ENCODE results near the gene PKIG.

The PKIG gene

DNA sequence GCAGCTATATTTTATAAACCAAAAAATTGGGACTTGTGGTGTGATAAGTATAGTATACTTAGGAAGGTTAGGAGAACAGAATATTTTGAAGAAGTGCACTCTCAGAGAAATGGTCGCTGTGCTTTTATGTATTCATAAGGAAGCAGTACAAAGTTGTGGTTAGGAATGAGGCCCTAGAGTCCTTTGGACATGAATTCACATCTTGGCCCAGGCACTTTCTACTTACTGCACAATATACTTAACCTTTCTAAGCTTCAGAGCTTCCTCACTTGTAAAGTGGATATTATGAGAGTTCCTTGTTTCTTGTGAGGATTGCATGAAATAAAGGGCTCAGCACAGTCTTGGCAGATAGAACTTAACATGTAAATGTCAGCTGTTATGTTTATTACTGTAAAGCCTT, 39.5 kb upstream of the PKIG start:
- Histone ChIP-seq H3K4me2 (ENCODE audit: insufficient read depth, low read length) (no peak overlapping the region), H4K20me1 (ENCODE audit: insufficient read depth, low read length) (no peaks in the 10 kb centered on the region), H3K4me3 (ENCODE audit: low read depth in 1 of 2, low read length in 2 of 2) (no peak overlapping the region), H3K27me3 (ENCODE audit: insufficient read depth, low read length, poor library complexity) (peaks cover 4% of the 10 kb centered on the region), H3K9me3 (ENCODE audit: insufficient read depth, low read length, severe bottlenecking) (no peaks in the 10 kb centered on the region), H3K4me1 (ENCODE audit: insufficient read depth, low read length) (no peaks in the 10 kb centered on the region), H2AFZ (ENCODE audit: low read depth, low read length) (no peak overlapping the region), H3K36me3 (ENCODE audit: insufficient read depth, low read length) (no peaks in the 10 kb centered on the region), H3K27ac (ENCODE audit: low read length) (no peak overlapping the region), H3K79me2 (ENCODE audit: insufficient read depth, low read length) (no peaks in the 10 kb centered on the region), H3K9ac (ENCODE audit: low read depth, low read length) (no peak overlapping the region)
- no peak for ATAC-seq (ENCODE audit: insufficient read depth, low read depth)
- TF ChIP-seq, protein P1, sequence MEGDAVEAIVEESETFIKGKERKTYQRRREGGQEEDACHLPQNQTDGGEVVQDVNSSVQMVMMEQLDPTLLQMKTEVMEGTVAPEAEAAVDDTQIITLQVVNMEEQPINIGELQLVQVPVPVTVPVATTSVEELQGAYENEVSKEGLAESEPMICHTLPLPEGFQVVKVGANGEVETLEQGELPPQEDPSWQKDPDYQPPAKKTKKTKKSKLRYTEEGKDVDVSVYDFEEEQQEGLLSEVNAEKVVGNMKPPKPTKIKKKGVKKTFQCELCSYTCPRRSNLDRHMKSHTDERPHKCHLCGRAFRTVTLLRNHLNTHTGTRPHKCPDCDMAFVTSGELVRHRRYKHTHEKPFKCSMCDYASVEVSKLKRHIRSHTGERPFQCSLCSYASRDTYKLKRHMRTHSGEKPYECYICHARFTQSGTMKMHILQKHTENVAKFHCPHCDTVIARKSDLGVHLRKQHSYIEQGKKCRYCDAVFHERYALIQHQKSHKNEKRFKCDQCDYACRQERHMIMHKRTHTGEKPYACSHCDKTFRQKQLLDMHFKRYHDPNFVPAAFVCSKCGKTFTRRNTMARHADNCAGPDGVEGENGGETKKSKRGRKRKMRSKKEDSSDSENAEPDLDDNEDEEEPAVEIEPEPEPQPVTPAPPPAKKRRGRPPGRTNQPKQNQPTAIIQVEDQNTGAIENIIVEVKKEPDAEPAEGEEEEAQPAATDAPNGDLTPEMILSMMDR (IDR thresholded peaks at IDR 0.05; ENCODE audit: borderline replicate concordance, extremely low read depth, low read length, poor library complexity, severe bottlenecking) = no peak
- no peak for TF ChIP-seq EZH2 (IDR thresholded peaks at IDR 0.05; ENCODE audit: borderline replicate concordance, low read depth, low read length, severe bottlenecking)
- no peak for DNase-seq

- H2AFZ ChIP-seq (ENCODE audit: low read depth, low read length) = no peak overlapping the region
- no peak for ATAC-seq (ENCODE audit: insufficient read depth, low read depth)
- TF ChIP-seq EZH2 (IDR thresholded peaks at IDR 0.05; ENCODE audit: borderline replicate concordance, low read depth, low read length, severe bottlenecking) = no peak
- TF ChIP-seq, protein P1 (IDR thresholded peaks at IDR 0.05; ENCODE audit: borderline replicate concordance, extremely low read depth, low read length, poor library complexity, severe bottlenecking) = no peak
Observed at GRCh38 chr20:44543358-44543757, 39.0 kb upstream of the PKIG start.

GRCh38 chr20:44544263-44544662, 38.1 kb upstream of the PKIG start:
- TF ChIP-seq EZH2 (IDR thresholded peaks at IDR 0.05; ENCODE audit: borderline replicate concordance, low read depth, low read length, severe bottlenecking) = no peak
- TF ChIP-seq, protein P1 (IDR thresholded peaks at IDR 0.05; ENCODE audit: borderline replicate concordance, extremely low read depth, low read length, poor library complexity, severe bottlenecking) = no peak
- Histone ChIP-seq H3K27me3 (ENCODE audit: insufficient read depth, low read length, poor library complexity) (peaks cover 6% of the 10 kb centered on the region), H4K20me1 (ENCODE audit: insufficient read depth, low read length) (no peaks in the 10 kb centered on the region), H3K9ac (ENCODE audit: low read depth, low read length) (no peak overlapping the region), H3K36me3 (ENCODE audit: insufficient read depth, low read length) (no peaks in the 10 kb centered on the region), H3K79me2 (ENCODE audit: insufficient read depth, low read length) (no peaks in the 10 kb centered on the region), H3K4me3 (ENCODE audit: low read depth in 1 of 2, low read length in 2 of 2) (no peak overlapping the region), H2AFZ (ENCODE audit: low read depth, low read length) (no peak overlapping the region), H3K9me3 (ENCODE audit: insufficient read depth, low read length, severe bottlenecking) (no peaks in the 10 kb centered on the region), H3K27ac (ENCODE audit: low read length) (no peak overlapping the region), H3K4me2 (ENCODE audit: insufficient read depth, low read length) (no peak overlapping the region), H3K4me1 (ENCODE audit: insufficient read depth, low read length) (no peaks in the 10 kb centered on the region)
- ATAC-seq (ENCODE audit: insufficient read depth, low read depth) = no peak
- no peak for DNase-seq

More at GRCh38 chr20:44543358-44543757, 39.0 kb upstream of the PKIG start:
- Histone ChIP-seq H3K79me2 (ENCODE audit: insufficient read depth, low read length) (no peaks in the 10 kb centered on the region), H3K4me1 (ENCODE audit: insufficient read depth, low read length) (no peaks in the 10 kb centered on the region), H3K27me3 (ENCODE audit: insufficient read depth, low read length, poor library complexity) (peaks cover 6% of the 10 kb centered on the region), H3K9me3 (ENCODE audit: insufficient read depth, low read length, severe bottlenecking) (no peaks in the 10 kb centered on the region), H3K9ac (ENCODE audit: low read depth, low read length) (no peak overlapping the region), H3K36me3 (ENCODE audit: insufficient read depth, low read length) (no peaks in the 10 kb centered on the region), H3K4me2 (ENCODE audit: insufficient read depth, low read length) (no peak overlapping the region), H3K4me3 (ENCODE audit: low read depth in 1 of 2, low read length in 2 of 2) (no peak overlapping the region), H4K20me1 (ENCODE audit: insufficient read depth, low read length) (no peaks in the 10 kb centered on the region), H3K27ac (ENCODE audit: low read length) (no peak overlapping the region)
- no peak for DNase-seq

GRCh38 chr20:44547419-44547818, 35.0 kb upstream of the PKIG start:
- Histone ChIP-seq H3K27ac (ENCODE audit: low read length) (no peak overlapping the region), H3K9ac (ENCODE audit: low read depth, low read length) (no peak overlapping the region), H4K20me1 (ENCODE audit: insufficient read depth, low read length) (no peaks in the 10 kb centered on the region), H2AFZ (ENCODE audit: low read depth, low read length) (no peak overlapping the region), H3K4me1 (ENCODE audit: insufficient read depth, low read length) (no peaks in the 10 kb centered on the region), H3K4me3 (ENCODE audit: low read depth in 1 of 2, low read length in 2 of 2) (no peak overlapping the region), H3K4me2 (ENCODE audit: insufficient read depth, low read length) (no peak overlapping the region), H3K9me3 (ENCODE audit: insufficient read depth, low read length, severe bottlenecking) (no peaks in the 10 kb centered on the region), H3K27me3 (ENCODE audit: insufficient read depth, low read length, poor library complexity) (peaks cover 6% of the 10 kb centered on the region), H3K36me3 (ENCODE audit: insufficient read depth, low read length) (no peaks in the 10 kb centered on the region), H3K79me2 (ENCODE audit: insufficient read depth, low read length) (no peaks in the 10 kb centered on the region)
- no peak for DNase-seq
- TF ChIP-seq EZH2 (IDR thresholded peaks at IDR 0.05; ENCODE audit: borderline replicate concordance, low read depth, low read length, severe bottlenecking) = no peak
- TF ChIP-seq, protein P1 (IDR thresholded peaks at IDR 0.05; ENCODE audit: borderline replicate concordance, extremely low read depth, low read length, poor library complexity, severe bottlenecking) = no peak
- ATAC-seq (ENCODE audit: insufficient read depth, low read depth) = no peak
